Endothelial cell of umbilical vein (primary cell): ENCODE data around the gene SETD2. TPM values are rescaled to one million over a fixed set of nuclear protein-coding genes. Genes with fewer than 3 reads are reported as not detected.

Experiments used
- BruUV-seq: library from RNA; stranded (reverse); fragments of 400-500 nt; replicated peaks from 2 replicates; lab custom pipeline; 2021; lab: Mats Ljungman, UMichigan
- CTCF ChIA-PET: fragments of 300-600, 350-600 bp; sonication (Branson Sonifier 250); formaldehyde crosslinking; loops from one replicate; lab custom pipeline; 2021; ENCODE audit warnings: antibody characterized with exemption, inconsistent platforms; lab: Charles Lee
- POLR2A ChIA-PET: fragments of 300-600, 350-600 bp; sonication (Branson Sonifier 250); formaldehyde crosslinking; loops from one replicate; lab custom pipeline; 2021; ENCODE audit warnings: antibody characterized with exemption, inconsistent platforms; lab: Charles Lee
- DNase-seq: peaks from one replicate; pipeline ENCODE4 v3.0.0-alpha.2; 2011; ENCODE audit warnings: low read depth, low spot score
- FAIRE-seq: peaks from 2 replicates; lab custom pipeline; 2011; peaks lifted over from hg19 to GRCh38; lab: Jason Lieb, UNC
- H2AFZ ChIP-seq: 2 replicates; pipeline ENCODE4 v1.6.0; 2012; ENCODE audit warnings: low read depth, low read length, control low read depth, inconsistent platforms
- H3K27ac ChIP-seq: 2 replicates; pipeline ENCODE4 v1.5.1; 2011; ENCODE audit warnings: low read depth, mild to moderate bottlenecking, control low read depth, low read length, moderate library complexity; ENCODE audit not compliant: insufficient read depth
- H3K27me3 ChIP-seq, 2 experiments: 2 replicates each; pipeline versions ENCODE4 v1.6.0 to v1.6.1; 2011; ENCODE audit warnings: low read length in 2 of 2, mixed read lengths in 1 of 2; ENCODE audit not compliant: control insufficient read depth in 2 of 2, insufficient read depth in 2 of 2
- H3K36me3 ChIP-seq, 2 experiments: 2 replicates in 1 of 2; 3 replicates in 1 of 2; pipeline ENCODE4 v1.5.1; 2011; ENCODE audit warnings: low read length in 2 of 2, mild to moderate bottlenecking in 1 of 2, moderate library complexity in 1 of 2; ENCODE audit not compliant: control insufficient read depth in 2 of 2, insufficient read depth in 2 of 2; ENCODE audit errors: extremely low read depth in 1 of 2
- H3K4me1 ChIP-seq: 3 replicates; pipeline ENCODE4 v1.5.1; 2011; ENCODE audit warnings: mild to moderate bottlenecking, low read length; ENCODE audit not compliant: control insufficient read depth, insufficient read depth; ENCODE audit errors: extremely low read depth
- H3K4me2 ChIP-seq: 2 replicates; pipeline ENCODE4 v1.6.1; 2011; ENCODE audit warnings: low read length, control low read depth, mixed read lengths; ENCODE audit not compliant: insufficient read depth
- H3K4me3 ChIP-seq, 3 experiments: fragments of 200-600 bp in 1 of 3; sonication (generic), shearing (Covaris generic) in 1 of 3; replicated peaks in 1 of 3; 2 replicates each; pipeline ENCODE4 v1.5.1; 2011 to 2016; ENCODE audit warnings: control low read depth in 3 of 3, low read length in 3 of 3, mild to moderate bottlenecking in 2 of 3, inconsistent platforms in 1 of 3, low read depth in 1 of 3, moderate library complexity in 1 of 3; ENCODE audit not compliant: insufficient read depth in 1 of 3
- H3K79me2 ChIP-seq: 2 replicates; pipeline ENCODE4 v1.6.0; 2012; ENCODE audit warnings: low read length, inconsistent platforms; ENCODE audit not compliant: control insufficient read depth, insufficient read depth
- H3K9ac ChIP-seq: replicated peaks from 2 replicates; pipeline ENCODE3; 2011; ENCODE audit warnings: low read length, control low read depth; ENCODE audit not compliant: insufficient read depth; ENCODE audit errors: extremely low read depth
- H3K9me1 ChIP-seq: replicated peaks from 3 replicates; pipeline ENCODE4 v1.6.0; 2011; ENCODE audit warnings: mild to moderate bottlenecking, low read length; ENCODE audit not compliant: control insufficient read depth, insufficient read depth; ENCODE audit errors: extremely low read depth
- H3K9me3 ChIP-seq: replicated peaks from 2 replicates; pipeline ENCODE4 v1.5.1; 2012; ENCODE audit warnings: low read length, inconsistent platforms; ENCODE audit not compliant: control insufficient read depth, insufficient read depth
- H4K20me1 ChIP-seq: replicated peaks from 2 replicates; pipeline ENCODE3; 2011; ENCODE audit warnings: mild to moderate bottlenecking, low read length; ENCODE audit not compliant: control insufficient read depth, insufficient read depth; ENCODE audit errors: extremely low read depth
- CTCF ChIP-seq, 2 donors: IDR thresholded peaks; 1 replicate in 1 of 2; 2 replicates in 1 of 2; pipeline ENCODE4 v1.5.1; 2011; ENCODE audit warnings: low read length in 2 of 2, mild to moderate bottlenecking in 2 of 2, moderate library complexity in 2 of 2, control low read depth in 1 of 2, inconsistent platforms in 1 of 2, low read depth in 1 of 2; ENCODE audit not compliant: insufficient read depth in 1 of 2; ENCODE audit errors: extremely low read depth in 1 of 2
- EZH2 ChIP-seq: IDR thresholded peaks from 2 replicates; pipeline ENCODE4 v1.6.1; 2012; ENCODE audit warnings: borderline replicate concordance, low read depth, mild to moderate bottlenecking, moderate library complexity, low read length, inconsistent platforms; ENCODE audit not compliant: severe bottlenecking
- FOS ChIP-seq: IDR thresholded peaks from 2 replicates; pipeline ENCODE4 v1.6.1; 2011; ENCODE audit warnings: mild to moderate bottlenecking, low read length, moderate library complexity, borderline replicate concordance; ENCODE audit not compliant: insufficient read depth
- GATA2 ChIP-seq: IDR thresholded peaks from 2 replicates; pipeline ENCODE4 v1.7.0; 2011; ENCODE audit warnings: low read depth, mild to moderate bottlenecking, moderate library complexity, mixed read lengths, low read length; ENCODE audit not compliant: insufficient read length, insufficient read depth
- JUN ChIP-seq: IDR thresholded peaks from 2 replicates; pipeline ENCODE4 v1.6.1; 2011; ENCODE audit warnings: borderline replicate concordance, low read depth; ENCODE audit not compliant: insufficient read length, insufficient read depth
- MAX ChIP-seq: IDR thresholded peaks from 2 replicates; pipeline ENCODE4 v1.6.1; 2011; ENCODE audit not compliant: insufficient read depth, insufficient read length
- MYC ChIP-seq: IDR thresholded peaks from one replicate; pipeline ENCODE4 v1.6.1; 2011; ENCODE audit warnings: mild to moderate bottlenecking, low read depth, low read length
- POLR2A ChIP-seq: IDR thresholded peaks from 2 replicates; pipeline ENCODE4 v1.6.1; 2012; ENCODE audit warnings: low read depth, mild to moderate bottlenecking, control low read depth, low read length
- POLR2AphosphoS5 ChIP-seq: IDR thresholded peaks from 2 replicates; pipeline ENCODE4 v1.6.1; 2012; ENCODE audit warnings: low read depth, mild to moderate bottlenecking, control low read depth, low read length, moderate library complexity; ENCODE audit not compliant: insufficient read depth
- dilution Hi-C: fragments of 300-500 bp; cut with MboI; formaldehyde crosslinking; loops from one replicate; pipeline ENCODE4 v1.15.0; 2019; ENCODE audit warnings: low sequenced_read_pairs; ENCODE audit not compliant: extremely low pct_ligation_motif_present
- intact Hi-C: fragments of 100-400 bp; cut with micrococcal nuclease; formaldehyde crosslinking; loops from one replicate; pipeline ENCODE4 v1.10.0; 2022
- polyA plus RNA-seq, 4 experiments: library from polyadenylated mRNA; depleted of rRNA in 3 of 4; stranded (reverse) in 3 of 4; unstranded in 1 of 4; fragments of >200 nt; gene quantifications; 2 replicates each; pipeline versions ENCODE4 v1.2.1 to v1.2.3, GENCODE V29; 2011 to 2012; ENCODE audit warnings: missing spikeins in 1 of 4
- total RNA-seq: library from RNA; stranded (reverse); gene quantifications from 2 replicates; pipeline ENCODE4 v1.2.3, GENCODE V29; 2021

The SETD2 gene
- total and polyA plus RNA-seq, 2 donors (not counting 3 experiments of a cell fraction or from before 2014, with no cell fraction given), result 13.7 to 41.4 TPM

- BruUV-seq, result no TSS peak
- Histone ChIP-seq H3K79me2 (no peaks in the 10 kb centered on the region), H3K9me1 (no peaks in the 10 kb centered on the region), H3K9me3 (no peaks in the 10 kb centered on the region), H3K27me3 (no peaks in the 10 kb centered on the region), H3K4me2 (no peak overlapping the region), H3K9ac (no peak overlapping the region), H4K20me1 (no peaks in the 10 kb centered on the region), H3K4me1 (no peaks in the 10 kb centered on the region), H2AFZ (no peak overlapping the region), H3K4me3 (no peak overlapping the region), H3K36me3 (peaks cover 2 to 50% of the 10 kb centered on the region in 2 experiments), H3K27ac (no peak overlapping the region)
- intact Hi-C loops, result no loop called here
- POLR2A ChIA-PET, result no interaction called here
- TF ChIP-seq EZH2 (no peak), JUN (no peak), MAX (no peak), POLR2A (no peak), FOS (no peak), GATA2 (no peak), POLR2AphosphoS5 (no peak), CTCF (IDR thresholded peaks at IDR 0.05; ENCODE audit: extremely low read depth in 1 of 2, insufficient read depth in 1 of 2, low read depth in 1 of 2, low read length in 2 of 2) (no peak), MYC (no peak)
- dilution Hi-C loops, result no loop called here
- no peak for FAIRE-seq
- DNase-seq, result no peak
- CTCF ChIA-PET, result interaction anchor here (0.9 kb wide), 1 partner anchor 22 kb away, joined by 3 read pairs; no protein-coding TSS in a partner anchor
These were observed 160.2 kb downstream of the SETD2 start for GRCh38 chr3:47003461-47004368.
